Esophagus squamous epithelium (tissue), 4 donors: Measurements from ENCODE around the gene PTPRD.

ENCODE experiments used
- POLR2A ChIP-seq, 4 donors: fragments of 450-650 bp; IDR thresholded peaks; one replicate each; pipeline ENCODE4 v1.6.1; 2017; ENCODE audit warnings: antibody characterized with exemption in 4 of 4, mild to moderate bottlenecking in 4 of 4, moderate library complexity in 3 of 4
- TF ChIP-seq, protein P1 (sequence below), 6 experiments: fragments of 450-650 bp in 4 of 6; fragments of 200-600 bp in 2 of 6; sonication (generic) in 2 of 6; IDR thresholded peaks; one replicate each; pipeline ENCODE4 v1.5.1; 2016 to 2019; ENCODE audit warnings: antibody characterized with exemption in 6 of 6, mild to moderate bottlenecking in 4 of 6, moderate library complexity in 4 of 6

DNA sequence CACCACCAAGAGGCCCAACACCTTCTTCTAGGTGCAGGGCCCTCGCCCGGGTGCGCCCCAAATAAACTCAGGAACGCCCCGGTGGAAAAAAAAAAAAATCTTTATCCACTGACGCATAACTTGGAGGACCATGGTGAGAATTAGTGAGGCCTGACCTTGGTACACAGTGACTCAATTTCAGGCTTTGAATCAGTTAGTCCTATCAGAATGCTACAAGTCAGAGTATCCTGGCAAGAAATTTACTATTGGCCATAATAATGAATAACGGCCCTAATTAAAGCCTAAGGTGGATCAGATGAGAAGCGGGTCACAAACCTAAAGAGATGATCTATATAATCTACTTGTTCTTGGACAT lies 1899.0 kb downstream of the PTPRD start:
- TF ChIP-seq POLR2A (IDR thresholded peaks at IDR 0.05), result no peak
- TF ChIP-seq, protein P1, sequence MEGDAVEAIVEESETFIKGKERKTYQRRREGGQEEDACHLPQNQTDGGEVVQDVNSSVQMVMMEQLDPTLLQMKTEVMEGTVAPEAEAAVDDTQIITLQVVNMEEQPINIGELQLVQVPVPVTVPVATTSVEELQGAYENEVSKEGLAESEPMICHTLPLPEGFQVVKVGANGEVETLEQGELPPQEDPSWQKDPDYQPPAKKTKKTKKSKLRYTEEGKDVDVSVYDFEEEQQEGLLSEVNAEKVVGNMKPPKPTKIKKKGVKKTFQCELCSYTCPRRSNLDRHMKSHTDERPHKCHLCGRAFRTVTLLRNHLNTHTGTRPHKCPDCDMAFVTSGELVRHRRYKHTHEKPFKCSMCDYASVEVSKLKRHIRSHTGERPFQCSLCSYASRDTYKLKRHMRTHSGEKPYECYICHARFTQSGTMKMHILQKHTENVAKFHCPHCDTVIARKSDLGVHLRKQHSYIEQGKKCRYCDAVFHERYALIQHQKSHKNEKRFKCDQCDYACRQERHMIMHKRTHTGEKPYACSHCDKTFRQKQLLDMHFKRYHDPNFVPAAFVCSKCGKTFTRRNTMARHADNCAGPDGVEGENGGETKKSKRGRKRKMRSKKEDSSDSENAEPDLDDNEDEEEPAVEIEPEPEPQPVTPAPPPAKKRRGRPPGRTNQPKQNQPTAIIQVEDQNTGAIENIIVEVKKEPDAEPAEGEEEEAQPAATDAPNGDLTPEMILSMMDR (IDR thresholded peaks at IDR 0.05), result no peak
